AG09309 (cell line): Measurements from ENCODE around the gene TRIO.

Experiments used
- DNase-seq: peaks from one replicate; pipeline ENCODE4 v3.0.0-alpha.2; 2010; ENCODE audit warnings: low read depth
- H3K4me3 ChIP-seq: 2 replicates; pipeline ENCODE4 v1.5.1; 2011; ENCODE audit warnings: mild to moderate bottlenecking, low read depth, low read length, moderate library complexity; ENCODE audit not compliant: control insufficient read depth
- TF ChIP-seq, protein P1 (sequence below): IDR thresholded peaks from 2 replicates; pipeline ENCODE4 v1.5.1; 2011; ENCODE audit warnings: mild to moderate bottlenecking, low read depth, low read length, inconsistent platforms; ENCODE audit not compliant: insufficient read depth, control insufficient read depth; ENCODE audit errors: missing control alignments

The TRIO gene

DNA sequence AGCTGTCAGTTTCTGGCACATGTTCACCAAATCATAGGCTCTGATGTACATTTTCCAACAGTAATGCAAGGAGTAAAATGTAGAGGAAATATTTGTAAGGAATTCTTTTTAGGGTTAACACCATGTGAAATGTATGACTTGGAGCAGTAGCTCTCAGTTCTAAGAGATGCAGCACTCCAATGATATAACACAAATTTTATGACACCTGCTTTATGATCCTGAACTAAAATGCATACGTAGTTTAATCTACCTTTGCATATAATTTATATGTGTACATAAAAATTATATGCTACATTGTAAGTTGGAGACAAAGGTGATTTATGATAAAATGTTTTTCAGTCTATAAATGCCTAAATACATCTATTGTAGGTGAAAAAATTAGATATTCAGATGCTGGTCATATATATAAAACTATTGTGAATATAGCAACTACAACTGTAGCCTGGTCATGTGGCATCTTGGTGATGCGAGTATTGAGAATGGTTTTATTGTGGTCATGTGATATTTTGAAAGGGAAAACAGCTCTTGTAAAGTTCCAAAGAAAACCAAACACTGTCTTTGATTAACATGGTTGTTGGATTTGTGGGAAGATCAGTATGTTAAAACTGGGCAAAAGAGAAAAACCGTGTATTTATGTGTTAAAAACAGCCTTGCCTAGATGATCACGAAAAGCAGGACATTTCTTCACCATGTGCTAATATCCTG is 171.0 kb downstream of the TRIO start:
- TF ChIP-seq, protein P1, sequence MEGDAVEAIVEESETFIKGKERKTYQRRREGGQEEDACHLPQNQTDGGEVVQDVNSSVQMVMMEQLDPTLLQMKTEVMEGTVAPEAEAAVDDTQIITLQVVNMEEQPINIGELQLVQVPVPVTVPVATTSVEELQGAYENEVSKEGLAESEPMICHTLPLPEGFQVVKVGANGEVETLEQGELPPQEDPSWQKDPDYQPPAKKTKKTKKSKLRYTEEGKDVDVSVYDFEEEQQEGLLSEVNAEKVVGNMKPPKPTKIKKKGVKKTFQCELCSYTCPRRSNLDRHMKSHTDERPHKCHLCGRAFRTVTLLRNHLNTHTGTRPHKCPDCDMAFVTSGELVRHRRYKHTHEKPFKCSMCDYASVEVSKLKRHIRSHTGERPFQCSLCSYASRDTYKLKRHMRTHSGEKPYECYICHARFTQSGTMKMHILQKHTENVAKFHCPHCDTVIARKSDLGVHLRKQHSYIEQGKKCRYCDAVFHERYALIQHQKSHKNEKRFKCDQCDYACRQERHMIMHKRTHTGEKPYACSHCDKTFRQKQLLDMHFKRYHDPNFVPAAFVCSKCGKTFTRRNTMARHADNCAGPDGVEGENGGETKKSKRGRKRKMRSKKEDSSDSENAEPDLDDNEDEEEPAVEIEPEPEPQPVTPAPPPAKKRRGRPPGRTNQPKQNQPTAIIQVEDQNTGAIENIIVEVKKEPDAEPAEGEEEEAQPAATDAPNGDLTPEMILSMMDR, result no peak
- no peak for DNase-seq
- no peak overlapping the region for H3K4me3 ChIP-seq

DNA sequence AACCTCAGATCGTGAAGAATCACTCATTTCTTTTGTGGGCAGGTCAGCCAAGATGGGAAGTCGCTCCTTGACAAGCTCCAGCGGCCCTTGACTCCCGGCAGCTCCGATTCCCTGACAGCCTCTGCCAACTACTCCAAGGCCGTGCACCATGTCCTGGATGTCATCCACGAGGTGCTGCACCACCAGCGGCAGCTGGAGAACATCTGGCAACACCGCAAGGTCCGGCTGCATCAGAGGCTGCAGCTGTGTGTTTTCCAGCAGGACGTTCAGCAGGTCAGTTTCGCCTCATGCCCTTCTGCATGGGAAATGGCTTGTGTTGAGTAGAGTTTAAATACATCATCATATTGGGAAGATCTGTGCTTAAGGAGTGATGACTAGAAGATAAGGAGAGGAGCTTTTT is 173.3 kb downstream of the TRIO start:
- TF ChIP-seq, protein P1, result no peak
- H3K4me3 ChIP-seq, result no peak overlapping the region
- DNase-seq, result no peak

DNA sequence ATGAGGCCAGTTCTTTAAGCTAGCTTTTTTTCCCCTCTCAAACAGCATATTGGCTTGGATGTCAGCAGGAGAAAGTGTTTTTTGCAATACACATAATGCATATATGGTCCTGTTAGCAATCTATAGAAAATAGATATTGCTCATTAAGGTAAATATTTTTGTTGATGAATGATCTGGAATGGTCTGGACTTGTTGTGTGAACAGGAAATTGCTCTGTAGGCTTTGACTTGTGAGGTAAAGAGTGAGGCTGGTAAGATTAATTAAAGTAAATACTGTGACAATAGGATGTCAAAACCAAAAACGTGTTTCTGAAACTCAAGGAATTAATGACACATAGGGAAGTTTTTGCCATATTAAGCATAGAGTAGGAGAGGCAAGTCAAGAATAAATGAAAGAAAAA is 176.0 kb downstream of the TRIO start:
- TF ChIP-seq, protein P1, result no peak
- no peak overlapping the region for H3K4me3 ChIP-seq
- no peak for DNase-seq

GRCh38 chr5:14321936-14322335 is 178.8 kb downstream of the TRIO start:
- no peak overlapping the region for H3K4me3 ChIP-seq
- TF ChIP-seq, protein P1, result no peak
- DNase-seq, result no peak

GRCh38 chr5:14322437-14323187 is 179.5 kb downstream of the TRIO start:
- no peak for DNase-seq
- no peak overlapping the region for H3K4me3 ChIP-seq
- TF ChIP-seq, protein P1, result no peak

- TF ChIP-seq, protein P1, result no peak
- no peak for DNase-seq
Measured at GRCh38 chr5:14323466-14323865, 180.3 kb downstream of the TRIO start.

More at GRCh38 chr5:14323466-14323865, 180.3 kb downstream of the TRIO start:
- H3K4me3 ChIP-seq, result no peak overlapping the region
